ENCODE data around the gene TRIM37.

- TF ChIP-seq ZNF221 (tag by site-specific recombination; IDR thresholded peaks at IDR 0.05; ENCODE audit: borderline replicate concordance) (no peak), ZNF549 (tag by site-specific recombination; IDR thresholded peaks at IDR 0.05) (no peak), MZF1 (tag by site-specific recombination; IDR thresholded peaks at IDR 0.05; ENCODE audit: borderline replicate concordance) (no peak), IKZF3 (tag by site-specific recombination; IDR thresholded peaks at IDR 0.05) (no peak), ZNF132 (tag by site-specific recombination; IDR thresholded peaks at IDR 0.05; ENCODE audit: borderline replicate concordance) (no peak)
These were observed 608 bp upstream of the TRIM37 start for GRCh38 chr17:59107306-59107670.
